ENCODE measurements around the gene ZNF732.
"Not testable (repeated sequence)": the region's sequence is repeated elsewhere in the genome, so short reads cannot be mapped to it uniquely, and the experiment has no call there.

The ZNF732 gene

DNA sequence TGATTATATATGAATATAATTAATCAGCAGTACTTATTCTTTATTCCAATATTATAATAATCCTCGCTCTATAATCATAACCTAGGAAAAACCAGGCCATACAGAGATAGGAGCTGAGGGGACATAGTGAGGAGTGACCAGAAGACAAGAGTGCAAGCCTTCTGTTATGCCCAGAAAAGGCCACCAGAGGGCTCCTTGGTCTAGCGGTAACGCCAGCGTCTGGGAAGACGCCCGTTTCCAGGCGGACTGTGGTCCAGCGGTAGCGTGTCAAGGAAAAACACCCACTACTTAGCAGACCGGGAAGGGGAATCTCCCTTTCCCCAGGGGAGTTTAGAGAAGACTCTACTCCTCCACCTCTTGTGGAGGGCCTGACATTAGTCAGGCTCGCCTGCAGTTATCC, 46.0 kb downstream of the ZNF732 start:
- DNase-seq (ENCODE audit: low read depth); H3K4me3 ChIP-seq (ENCODE audit: low read depth, low read length): not testable (repeated sequence)

DNA sequence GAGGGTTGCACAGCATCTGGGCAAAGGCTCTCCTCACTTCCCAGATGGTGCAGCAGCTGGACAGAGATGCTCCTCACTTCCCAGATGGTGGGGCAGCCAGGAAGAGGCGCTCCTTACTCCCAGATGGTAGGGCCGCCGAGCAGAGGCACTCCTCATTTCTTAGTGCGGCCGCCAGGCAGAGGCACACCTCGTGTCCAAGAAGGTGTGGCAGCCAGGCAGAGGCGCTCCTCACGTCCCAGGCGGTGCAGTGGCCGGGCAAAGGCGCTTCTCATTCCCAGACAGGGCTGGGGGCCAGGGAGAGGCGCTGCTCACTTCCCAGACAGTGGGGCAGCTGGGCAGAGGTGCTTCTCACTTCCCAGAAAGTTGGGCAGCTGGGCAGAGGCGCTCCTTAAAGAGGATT, 48.8 kb downstream of the ZNF732 start:
- H3K4me3 ChIP-seq (ENCODE audit: low read depth, low read length): no peak overlapping the region

DNA sequence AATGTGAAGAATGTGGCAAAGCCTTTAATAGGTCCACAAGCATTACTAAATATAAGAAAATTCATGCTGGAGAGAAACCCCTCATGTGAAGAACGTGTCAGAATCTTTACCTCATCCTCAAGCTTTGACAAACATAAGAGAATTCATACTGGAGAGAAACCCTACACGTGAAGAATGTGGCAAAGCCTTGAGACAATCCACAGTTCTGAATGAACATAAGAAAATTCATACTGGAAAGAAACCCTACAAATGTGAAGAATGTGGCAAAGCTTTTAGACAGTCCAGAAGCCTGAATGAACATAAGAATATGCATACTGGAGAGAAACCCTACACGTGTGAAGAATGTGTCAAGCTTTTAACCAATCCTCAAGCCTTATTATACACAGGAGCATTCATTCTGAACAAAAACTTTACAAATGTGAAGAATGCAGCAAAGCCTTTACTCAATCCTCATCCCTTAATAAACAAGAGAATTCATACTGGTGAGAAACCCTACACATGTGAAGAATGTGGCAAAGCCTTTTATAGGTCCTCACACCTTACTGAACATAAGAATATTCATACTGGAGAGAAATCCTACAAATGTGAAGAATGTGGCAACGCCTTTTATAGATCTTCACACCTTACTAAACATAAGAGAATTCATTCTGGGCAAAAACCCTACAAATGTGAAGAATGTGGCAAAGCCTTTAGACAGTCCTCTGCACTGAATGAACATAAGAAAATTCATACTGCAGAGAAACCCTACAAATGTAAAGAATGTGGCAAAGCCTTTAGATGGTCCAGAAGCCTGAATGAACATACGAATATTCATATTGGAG, 51.1 kb downstream of the ZNF732 start:
- no peak for DNase-seq (ENCODE audit: low read depth)
- H3K4me3 ChIP-seq (ENCODE audit: low read depth, low read length): no peak overlapping the region

More for the DNA sequence above, 48.8 kb downstream of the ZNF732 start:
- no peak for DNase-seq (ENCODE audit: low read depth)

DNA sequence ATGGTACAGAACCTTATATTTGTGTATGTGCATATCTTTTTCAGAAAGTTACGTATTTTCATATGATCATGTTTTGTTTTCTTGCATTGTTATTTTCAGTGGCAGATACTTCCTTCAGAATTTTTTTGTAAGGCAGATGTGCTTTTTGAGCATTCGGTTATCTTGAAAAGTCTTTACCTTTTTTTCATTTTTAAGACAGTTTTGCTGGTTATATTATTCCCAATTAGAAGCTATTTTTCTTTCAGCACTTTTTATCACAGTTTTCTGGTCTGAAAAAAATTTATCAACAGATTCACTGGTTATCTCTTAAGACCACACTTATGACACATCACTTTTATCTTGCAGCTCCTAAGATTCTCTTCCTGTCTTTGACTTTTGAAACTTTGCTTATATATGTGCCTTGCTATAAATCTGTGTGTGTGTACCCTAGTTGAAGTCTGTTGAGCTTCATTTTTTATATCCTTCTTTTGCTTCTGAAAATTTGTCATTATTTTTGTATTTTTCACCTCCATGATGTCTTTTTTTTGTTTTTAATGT, 53.1 kb downstream of the ZNF732 start:
- H3K4me3 ChIP-seq (ENCODE audit: low read depth, low read length): no peak overlapping the region
- no peak for DNase-seq (ENCODE audit: low read depth)

DNA sequence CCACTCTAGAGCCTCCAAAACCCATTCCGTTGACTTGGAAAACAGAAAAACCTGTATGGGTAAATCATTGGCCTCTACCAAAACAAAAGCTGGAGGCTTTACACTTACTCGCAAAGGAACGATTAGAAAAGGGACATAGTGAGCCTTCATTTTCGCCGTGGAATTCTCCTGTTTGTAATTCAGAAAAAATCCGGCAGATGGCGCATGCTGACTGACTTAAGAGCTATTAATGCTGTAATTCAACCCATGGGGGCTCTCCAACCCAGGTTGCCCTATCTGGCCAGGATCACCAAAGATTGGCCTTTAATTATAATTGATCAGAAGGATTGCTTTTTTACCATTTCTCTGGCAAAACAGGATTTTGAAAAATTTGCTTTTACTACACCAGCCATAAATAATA, 60.8 kb downstream of the ZNF732 start:
- no peak overlapping the region for H3K4me3 ChIP-seq (ENCODE audit: low read depth, low read length)
- no peak for DNase-seq (ENCODE audit: low read depth)

DNA sequence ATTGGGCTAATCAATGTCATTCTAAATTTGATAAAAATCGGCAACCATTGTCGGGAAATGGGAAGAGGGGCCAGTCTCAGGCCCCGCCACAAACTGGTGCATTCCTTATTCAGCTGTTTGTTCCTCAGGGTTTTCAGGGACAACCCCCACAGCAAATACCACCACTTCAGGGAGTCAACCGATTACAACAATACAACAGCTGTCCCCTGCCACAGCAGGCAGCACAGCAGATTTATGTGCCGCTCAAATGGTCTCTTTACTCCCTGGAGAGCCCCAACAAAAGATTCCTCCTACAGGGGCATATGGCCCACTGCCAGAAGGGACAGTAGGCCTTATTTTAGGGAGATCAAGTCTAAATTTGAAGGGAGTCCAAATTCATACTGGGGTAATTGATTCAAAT, 61.8 kb downstream of the ZNF732 start:
- no peak overlapping the region for H3K4me3 ChIP-seq (ENCODE audit: low read depth, low read length)
- DNase-seq (ENCODE audit: low read depth): no peak

DNA sequence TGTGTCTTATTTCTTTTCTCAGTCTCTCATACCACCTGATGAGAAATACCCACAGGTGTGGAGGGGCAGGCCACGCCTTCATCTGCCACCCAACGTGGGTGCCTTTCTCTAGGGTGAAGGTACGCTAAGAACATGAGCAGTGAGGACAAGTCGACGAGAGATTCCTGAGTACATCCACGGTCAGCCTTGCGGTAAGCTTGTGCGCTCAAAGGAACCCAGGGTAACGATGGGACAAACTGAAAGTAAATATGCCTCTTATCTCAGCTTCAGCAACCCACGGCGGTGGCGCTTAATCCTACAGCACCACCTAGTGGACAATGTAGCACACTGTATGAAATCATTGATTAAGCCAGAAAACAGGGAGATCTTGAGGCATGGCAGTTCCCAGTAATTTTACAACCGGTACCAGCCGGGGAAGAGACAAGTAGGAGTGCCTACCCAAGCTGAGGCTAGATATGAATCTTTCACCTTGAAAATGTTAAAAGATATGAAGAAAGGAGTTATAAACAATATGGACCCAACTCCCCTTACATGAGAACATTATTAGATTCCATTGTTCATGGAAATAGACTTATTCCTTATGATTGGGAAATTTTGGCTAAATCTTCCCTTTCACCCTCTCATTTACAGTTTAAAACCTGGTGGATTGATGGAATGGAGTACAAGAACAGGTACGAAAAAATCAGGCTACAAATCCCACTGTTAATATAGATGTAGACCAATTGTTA, 63.0 kb downstream of the ZNF732 start:
- DNase-seq (ENCODE audit: low read depth): no peak
- no peak overlapping the region for H3K4me3 ChIP-seq (ENCODE audit: low read depth, low read length)

DNA sequence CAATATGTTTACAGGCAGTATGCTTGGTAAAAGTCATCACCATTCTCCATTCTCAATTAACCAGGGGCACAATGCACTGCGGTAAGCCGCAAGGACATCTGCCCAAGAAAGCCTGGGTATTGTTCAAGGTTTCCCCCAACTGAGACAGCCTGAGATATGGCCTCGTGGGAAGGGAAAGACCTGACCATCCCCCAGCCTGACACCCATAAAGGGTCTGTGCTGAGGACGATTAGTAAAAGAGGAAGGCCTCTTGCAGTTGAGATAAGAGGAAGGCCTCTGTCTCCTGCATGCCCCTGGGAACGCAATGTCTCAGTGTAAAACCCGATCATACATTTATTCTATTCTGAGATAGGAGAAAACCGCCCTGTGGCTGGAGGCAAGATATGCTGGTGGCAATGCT, 63.9 kb downstream of the ZNF732 start:
- not testable (repeated sequence) for DNase-seq (ENCODE audit: low read depth); H3K4me3 ChIP-seq (ENCODE audit: low read depth, low read length)

DNA sequence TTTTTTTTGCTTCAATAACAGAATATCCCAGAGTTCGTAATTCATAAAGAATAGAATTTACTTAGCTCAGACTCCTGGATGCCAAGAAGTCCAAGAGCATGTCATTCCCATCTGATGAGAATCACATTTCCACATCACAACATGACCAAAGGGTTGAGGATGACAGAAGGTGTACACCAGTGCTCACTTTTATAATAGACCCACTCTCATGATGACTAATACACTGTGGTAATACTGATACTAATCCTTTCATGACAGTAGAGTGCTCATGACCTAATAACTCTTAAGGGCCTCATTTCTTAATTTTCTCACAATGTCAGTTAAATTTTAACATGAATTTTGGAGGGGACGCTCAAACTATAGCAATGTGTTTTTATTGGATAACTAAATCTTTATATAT, 69.2 kb downstream of the ZNF732 start:
- no peak for DNase-seq (ENCODE audit: low read depth)
- no peak overlapping the region for H3K4me3 ChIP-seq (ENCODE audit: low read depth, low read length)

DNA sequence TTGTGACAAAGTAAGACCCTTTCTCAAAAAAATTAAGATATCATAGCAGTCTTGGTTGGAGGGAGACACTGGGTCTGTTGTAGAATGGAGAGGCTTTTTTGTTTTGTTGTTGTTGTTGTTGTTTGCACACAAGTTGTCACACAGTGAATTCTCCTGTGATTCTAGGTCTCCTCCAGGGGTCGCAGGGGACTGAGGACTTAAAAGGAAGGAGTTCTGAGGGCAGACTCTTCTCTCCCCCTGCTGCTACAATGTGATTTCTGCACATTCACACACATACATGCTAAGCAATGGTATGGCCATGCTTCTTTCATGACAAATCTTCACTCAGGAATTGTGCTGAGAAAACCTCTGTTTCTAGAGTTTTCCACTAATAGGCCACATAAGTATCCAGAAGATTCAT, 71.1 kb downstream of the ZNF732 start:
- no peak for DNase-seq (ENCODE audit: low read depth)

DNA sequence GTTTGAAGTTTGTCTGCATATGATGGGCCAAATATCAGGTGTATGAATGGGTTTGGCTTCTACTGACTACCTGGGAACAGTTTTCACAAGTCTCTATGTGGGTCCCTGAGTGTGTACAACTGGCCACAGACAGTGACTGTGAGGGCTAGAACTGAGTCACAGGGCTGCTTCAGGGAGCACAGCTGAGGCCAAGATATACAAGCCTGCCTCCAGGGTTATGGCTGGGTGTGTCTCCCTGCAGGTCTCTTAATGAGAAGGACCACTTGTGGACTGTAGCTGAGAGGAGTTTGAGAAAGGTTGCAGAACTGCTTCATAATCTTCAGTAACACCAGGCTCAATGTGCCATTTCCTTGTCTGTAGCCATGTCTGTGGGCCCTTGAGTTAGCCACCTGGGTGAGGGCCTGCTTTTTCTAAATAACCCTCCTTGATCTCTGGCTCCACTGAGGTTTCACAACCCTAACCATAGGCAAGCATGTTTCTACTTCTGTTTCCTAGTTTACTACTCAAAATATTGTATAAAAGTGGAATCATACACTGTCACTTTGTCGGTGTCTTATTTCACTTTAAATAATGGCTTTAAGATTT, 81.3 kb downstream of the ZNF732 start:
- no peak overlapping the region for H3K4me3 ChIP-seq (ENCODE audit: low read depth, low read length)

More for the DNA sequence above, 71.1 kb downstream of the ZNF732 start:
- H3K4me3 ChIP-seq (ENCODE audit: low read depth, low read length): no peak overlapping the region

More for the DNA sequence above, 81.3 kb downstream of the ZNF732 start:
- no peak for DNase-seq (ENCODE audit: low read depth)
